ENCODE measurements around the gene UBE2J1.

UBE2J1 gene

GRCh38 chr6:89286516-89286915 is 66.0 kb downstream of the UBE2J1 start:
- no peak for DNase-seq

- no peak for DNase-seq
Observed at GRCh38 chr6:89284963-89285735, 67.4 kb downstream of the UBE2J1 start.

- no peak for DNase-seq
Observed at GRCh38 chr6:89284081-89284480, 68.4 kb downstream of the UBE2J1 start.

- DNase-seq = no peak
Observed at GRCh38 chr6:89282749-89283148, 69.8 kb downstream of the UBE2J1 start.

GRCh38 chr6:89281779-89282246 is 70.7 kb downstream of the UBE2J1 start:
- DNase-seq = peak; percentile 22

- no peak for DNase-seq
Observed at GRCh38 chr6:89278956-89279355, 73.6 kb downstream of the UBE2J1 start.
